ENCODE measurements around the gene ZNF550.

Gene ZNF550

DNA sequence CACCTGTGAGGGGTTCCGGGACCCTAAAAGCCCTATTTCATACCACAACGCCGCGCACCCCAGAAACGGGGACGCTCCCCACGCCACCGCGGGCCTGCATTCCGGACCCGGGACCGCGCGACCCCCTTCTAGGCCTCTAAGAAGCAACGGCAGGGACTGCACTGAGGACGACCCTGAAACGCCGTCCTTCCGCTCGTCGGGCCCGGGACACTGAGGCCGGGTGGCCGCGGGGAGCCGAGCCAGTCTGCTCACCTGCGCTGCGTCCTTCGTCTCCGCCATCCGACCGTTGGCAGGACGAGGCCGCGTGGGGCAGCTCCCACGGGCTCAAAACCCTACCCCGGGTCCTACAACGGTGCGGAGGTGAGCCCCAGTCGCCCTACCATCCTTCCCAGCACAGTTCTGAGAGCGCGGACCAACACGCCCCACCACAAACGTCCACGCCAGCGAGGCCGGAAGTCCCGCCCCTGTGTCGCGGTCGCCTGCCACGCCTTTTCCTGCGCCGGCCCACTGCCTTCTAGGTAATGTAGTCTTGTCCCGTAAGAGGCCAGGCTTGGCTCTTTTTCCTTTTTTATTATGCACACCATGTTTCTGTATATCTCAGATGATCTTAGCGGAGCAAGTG is at the start of gene ZNF550:
TSS of gene ZNF550 (minus strand) at position 460 of the 622 bp plus-strand sequence. CDS start at position 279, 181 bp downstream.
- peak; percentile 82 for DNase-seq

DNA sequence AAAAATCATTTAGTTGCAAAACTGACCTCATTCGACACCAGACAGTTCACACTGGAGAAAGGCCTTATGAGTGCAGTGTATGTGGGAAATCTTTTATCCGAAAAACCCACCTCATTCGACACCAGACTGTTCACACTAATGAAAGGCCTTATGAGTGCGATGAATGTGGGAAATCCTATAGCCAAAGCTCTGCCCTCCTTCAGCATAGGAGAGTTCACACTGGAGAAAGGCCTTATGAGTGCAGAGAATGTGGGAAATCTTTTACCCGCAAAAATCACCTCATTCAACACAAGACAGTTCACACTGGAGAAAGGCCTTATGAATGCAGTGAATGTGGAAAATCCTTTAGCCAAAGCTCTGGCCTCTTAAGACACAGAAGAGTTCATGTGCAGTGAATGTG is 47.3 kb upstream of the ZNF550 start:
- DNase-seq = no peak

DNA sequence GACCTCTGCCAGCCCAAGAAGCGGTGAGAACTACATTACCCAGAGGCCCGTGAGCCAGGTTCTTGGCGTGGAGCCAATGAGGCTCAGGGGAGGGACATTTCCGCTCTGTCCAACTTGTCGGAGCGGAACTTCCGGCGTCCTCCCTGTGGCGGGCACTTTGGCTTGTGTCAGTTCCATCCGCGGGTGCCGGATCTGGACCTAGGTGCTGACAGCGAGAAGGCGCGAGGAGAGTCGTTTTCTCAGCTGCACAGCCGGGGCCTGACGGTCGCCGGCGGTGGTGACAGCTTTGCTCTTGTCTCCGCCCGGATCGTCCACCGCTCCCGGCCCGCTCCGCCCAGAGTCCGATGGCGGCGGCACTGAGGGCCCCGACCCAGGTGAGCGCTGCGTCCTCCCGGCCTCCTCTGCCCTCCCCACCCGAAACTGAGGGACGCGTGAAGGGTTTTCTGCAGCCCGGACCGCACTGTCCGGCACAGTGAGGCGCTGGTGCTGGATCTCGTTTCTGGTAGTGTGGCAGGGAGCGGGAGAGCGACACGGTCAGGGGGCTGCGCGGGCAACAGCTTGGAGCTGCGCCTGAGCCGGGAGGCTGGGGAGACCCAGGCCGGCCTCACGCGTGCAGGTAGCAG is 40.2 kb upstream of the ZNF550 start, which contains the start of gene ZNF530:
TSS of gene ZNF530 (plus strand) at position 125 of the 623 bp plus-strand sequence. CDS start 4,461 bp downstream, outside the sequence.
- peak; percentile 72 for DNase-seq

- DNase-seq = no peak
Observed at GRCh38 chr19:57599377-57599760, 39.7 kb upstream of the ZNF550 start.

DNA sequence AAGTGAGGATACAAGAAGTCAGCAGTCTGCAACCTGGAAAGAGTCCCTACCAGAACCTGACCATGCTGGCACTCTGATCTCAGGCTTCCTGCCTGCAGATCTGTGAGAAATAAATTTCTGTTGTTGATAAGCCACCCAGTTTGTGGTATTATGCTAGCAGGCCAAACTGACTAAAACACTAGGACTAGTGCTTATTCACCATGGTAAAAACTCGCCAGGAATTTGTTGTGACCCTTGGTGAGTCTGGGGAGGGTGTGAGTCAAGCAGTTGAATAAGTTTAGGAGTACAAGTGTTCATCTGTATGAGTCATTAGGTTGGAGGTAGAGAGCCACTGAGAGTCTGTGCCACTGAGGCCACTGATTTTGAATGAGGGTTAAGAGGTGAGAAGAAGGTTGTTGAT is 27.9 kb upstream of the ZNF550 start:
- DNase-seq = no peak

DNA sequence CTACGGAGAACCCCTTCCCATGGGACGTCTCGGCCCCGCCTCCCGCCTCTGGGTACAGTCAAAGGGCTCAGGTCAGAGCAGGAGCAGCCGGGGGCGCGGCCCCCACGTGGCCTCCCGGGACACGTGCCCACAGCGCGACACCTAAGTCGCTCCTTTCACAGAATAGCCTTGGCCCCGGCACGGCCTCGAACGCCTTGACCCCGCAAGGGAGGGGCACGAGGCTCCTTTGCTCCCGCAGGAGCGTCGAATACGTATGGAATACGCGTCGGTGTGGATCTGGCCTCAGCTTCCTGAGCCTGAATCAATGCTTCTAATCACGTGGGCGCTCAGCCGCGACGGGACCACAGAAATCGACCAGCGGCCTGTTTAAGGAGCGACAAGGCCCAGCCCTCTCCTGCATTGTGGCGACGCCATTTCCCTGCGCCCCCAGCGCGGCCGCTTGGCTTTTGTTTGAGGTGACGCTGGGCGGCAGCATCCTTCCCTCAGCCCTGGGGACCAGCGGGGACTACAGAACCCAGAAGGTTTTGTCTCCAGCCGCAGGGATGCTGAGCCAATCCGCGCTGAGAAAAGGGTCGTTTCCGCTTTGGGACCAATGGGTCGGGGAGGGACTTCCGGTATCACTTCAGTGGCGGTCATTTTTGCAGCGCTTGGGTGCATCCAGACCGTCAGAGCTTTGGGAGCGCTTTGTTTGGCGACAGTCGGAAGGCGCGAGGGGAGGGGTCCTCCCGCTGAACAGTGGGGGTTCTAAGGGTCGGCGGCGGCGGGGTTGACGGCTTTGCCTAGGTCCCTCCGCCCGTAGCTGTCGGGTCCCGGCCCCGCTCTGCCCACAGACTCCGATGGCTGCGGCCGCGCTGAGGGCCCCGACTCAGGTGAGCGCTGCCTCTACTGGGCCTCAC is 24.1 kb upstream of the ZNF550 start, which contains the start of gene ZIK1:
TSS of gene ZIK1 (plus strand) at position 625 of the 896 bp plus-strand sequence. CDS start at position 837, 212 bp downstream.
- DNase-seq = peak; percentile 79

DNA sequence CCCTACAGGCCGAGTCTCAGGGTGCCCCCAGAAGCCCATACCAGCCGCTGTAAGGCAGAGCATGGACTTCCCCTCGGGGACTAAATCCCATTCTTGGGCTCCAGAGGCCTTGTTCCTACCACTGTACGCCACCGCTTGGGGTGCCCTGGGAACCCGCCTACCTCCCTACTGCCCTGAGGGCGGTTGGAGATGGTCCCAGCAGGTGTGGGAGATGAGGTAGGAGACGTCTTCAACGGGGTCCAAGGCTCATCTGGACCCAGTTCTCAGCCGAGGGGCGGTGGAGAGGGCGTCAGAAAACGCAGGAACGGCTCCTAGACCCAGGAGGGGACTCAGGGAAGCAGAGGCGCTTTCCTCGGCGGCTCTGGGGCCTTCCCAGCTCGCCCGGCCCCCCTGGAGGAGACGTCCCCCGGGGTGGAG is 23.4 kb upstream of the ZNF550 start:
- no peak for DNase-seq

- peak; percentile 92 for DNase-seq
Observed at GRCh38 chr19:57578487-57579205, 19.0 kb upstream of the ZNF550 start, which contains the start of gene ZNF416. ZNF416 (minus strand) TSS chr19:57578911; CDS start chr19:57578704, 207 bp downstream.

GRCh38 chr19:57576661-57577060 is 17.0 kb upstream of the ZNF550 start:
- no peak for DNase-seq

DNA sequence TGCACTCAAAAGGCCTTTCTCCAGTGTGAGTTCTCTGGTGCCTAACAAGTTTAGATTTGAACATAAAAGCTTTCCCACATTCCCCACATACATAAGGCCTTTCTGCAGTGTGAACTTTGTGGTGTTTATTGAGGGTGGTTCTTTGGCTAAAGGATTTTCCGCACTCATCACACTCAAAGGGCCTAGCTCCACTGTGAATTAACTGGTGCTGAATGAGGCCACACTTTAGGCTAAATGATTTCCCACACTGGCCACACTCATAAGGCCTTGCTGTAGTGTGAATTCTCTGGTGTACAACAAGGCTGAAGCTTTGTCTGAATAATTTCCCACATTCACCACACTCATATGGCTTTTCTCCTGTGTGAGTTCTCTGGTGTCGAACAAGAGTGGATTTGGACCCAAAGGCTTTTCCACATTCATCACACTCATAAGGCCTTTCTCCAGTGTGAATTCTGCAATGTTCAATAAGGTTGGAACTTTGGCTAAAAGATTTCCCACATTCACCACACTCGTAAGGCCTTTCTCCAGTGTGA is 12.8 kb upstream of the ZNF550 start:
- no peak for DNase-seq

- DNase-seq = no peak
Observed at GRCh38 chr19:57570707-57571106, 11.0 kb upstream of the ZNF550 start.

DNA sequence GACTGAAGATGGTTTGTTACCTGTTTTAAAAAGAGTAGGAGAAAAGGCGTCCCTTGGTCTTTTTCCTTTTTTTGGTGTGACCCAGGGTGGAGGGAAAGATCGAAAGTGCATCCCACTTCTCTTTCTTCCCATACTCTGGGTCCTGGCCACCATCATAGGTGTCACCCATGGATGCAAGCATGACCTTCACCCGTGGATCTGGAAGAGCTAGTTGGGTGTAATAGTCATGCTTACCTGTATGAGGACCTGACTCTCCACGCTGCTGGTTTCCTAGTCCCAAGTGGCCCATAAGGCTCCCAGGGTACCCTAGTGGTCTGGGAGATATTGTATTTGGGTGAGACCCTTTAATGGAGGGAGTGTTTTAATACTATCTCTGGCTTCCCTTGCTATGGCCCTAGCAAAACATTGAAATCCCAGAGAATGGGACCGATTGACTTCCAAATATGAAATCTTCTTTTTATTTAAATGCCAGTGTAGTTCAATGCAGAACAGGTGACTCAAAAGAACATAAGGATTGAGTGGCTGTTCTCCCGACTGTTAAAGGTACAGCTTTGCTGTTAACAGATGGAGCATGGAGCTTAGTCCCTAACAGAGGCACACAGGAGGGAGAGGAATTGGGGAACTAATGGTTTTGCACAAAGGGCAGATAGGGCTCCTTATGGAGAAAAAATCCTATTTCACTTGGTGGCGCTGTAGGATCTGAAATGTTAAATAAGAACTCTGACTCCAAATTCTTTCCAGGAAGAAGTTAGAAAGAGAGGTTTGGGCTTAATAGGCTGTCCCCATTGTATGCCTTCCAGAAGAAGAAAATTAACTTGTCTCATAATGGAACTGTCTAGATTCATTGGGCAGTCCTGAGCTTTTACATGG is 7.0 kb upstream of the ZNF550 start:
- no peak for DNase-seq

DNA sequence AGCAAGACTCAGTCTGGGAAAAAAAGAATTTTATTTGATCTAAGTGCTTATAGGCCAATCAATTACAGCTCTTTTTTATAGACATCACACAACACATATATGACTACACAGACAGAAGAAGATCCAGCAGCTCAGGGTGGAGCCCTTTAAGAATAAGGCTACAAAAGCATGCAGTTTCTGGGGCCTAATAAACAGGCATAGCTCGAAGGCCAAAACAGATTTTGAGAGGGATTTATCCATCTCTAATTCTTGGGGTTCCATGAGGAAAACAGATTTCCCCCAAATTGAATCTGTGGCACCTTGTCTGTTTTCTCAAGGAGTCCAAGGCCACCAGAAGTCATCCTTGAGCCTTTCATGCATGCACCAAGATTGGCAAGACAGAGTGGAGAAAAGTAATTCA is 3.9 kb upstream of the ZNF550 start:
- no peak for DNase-seq

DNA sequence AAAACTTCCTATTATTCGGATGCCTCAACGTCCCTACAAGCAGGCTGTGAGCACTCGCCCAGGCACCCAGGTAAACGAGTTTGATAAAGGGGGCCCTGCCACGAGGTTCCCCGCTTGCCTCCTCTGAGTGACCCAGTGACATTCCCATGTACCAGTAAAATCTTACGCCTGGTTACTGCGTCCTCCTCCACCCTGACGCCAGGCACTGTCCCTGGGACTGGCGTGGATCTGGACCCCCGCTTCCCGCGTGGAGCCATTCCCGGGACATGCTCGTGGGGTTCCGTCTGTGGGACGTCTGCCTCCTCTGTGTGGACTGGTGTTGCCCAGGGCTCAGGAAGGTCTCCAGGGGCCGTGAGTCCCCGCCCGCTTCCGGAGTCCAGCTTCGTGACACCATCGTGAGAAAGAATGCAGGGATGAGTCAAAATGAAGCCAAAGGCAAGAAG is 407 bp upstream of the ZNF550 start:
- no peak for DNase-seq

GRCh38 chr19:57559008-57559403 is 657 bp downstream of the ZNF550 start:
- no peak for DNase-seq

GRCh38 chr19:57558525-57558924 is 1.1 kb downstream of the ZNF550 start:
- no peak for DNase-seq

DNA sequence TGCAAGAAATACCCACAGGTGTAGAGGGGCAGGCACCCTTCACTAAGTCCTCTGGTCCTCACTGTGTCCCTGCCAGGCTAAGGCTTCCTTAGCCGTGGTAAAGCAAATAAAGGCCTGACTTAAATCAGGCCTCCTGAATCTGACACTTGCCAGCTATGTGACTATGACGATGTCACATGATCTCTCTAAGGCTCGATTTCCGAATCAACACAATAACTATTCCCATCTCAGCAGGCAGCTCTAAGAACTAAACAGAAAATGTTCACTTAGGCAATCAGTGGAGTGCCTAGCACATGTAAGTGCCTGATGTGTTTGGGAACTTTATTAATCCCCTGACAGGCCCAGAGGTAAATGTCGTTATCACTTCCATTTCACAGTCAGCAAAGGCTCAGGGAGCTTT is 2.0 kb downstream of the ZNF550 start:
- no peak for DNase-seq

GRCh38 chr19:57552432-57552831 is 7.2 kb downstream of the ZNF550 start:
- DNase-seq = no peak

DNA sequence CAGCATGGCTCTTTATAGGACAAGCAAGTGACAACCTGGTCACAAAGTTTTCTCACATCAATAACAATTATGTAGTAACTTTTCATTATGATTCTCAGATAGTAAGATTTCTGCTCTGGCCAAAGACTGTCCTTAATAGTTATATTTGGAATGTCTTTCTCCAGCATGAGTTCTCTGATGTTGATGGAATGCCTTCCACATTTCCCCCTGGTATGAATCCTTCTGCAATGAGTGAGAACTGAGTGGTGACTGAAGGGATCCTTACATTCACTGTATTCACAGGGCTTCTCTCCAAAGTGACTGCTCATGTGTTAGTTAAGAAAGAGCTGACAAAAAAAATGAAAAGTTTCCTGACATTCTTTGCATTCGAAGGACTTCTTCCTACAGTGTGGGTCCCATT is 13.2 kb downstream of the ZNF550 start:
- DNase-seq = no peak

- no peak for DNase-seq
Observed at GRCh38 chr19:57537953-57538547, 21.6 kb downstream of the ZNF550 start.

Measured in activated CD4-positive, alpha-beta T cell treated with anti-CD3 and anti-CD28 coated beads for 1 hour (primary cell).